Cardiac muscle cell (in vitro differentiated cells and primary cell): Measurements from ENCODE around the gene CTPS2. TPM values are rescaled to one million over a fixed set of nuclear protein-coding genes. Genes with fewer than 3 reads are reported as not detected.

ENCODE experiments used
- DNase-seq, 2 donors: peaks; one replicate each; pipeline versions ENCODE4 v3.0.0 to v3.0.0-alpha.2; 2010 to 2017; ENCODE audit warnings: low read depth in 1 of 2, low spot score in 1 of 2
- H3K27ac ChIP-seq: fragments of 200-600 bp; sonication (generic); 2 replicates; pipeline ENCODE4 v1.5.1; 2016
- H3K27me3 ChIP-seq: fragments of 200-600 bp; sonication (generic); 2 replicates; pipeline ENCODE4 v1.6.0; 2016; ENCODE audit warnings: control low read depth
- H3K36me3 ChIP-seq: fragments of 200-600 bp; sonication (generic); 2 replicates; pipeline ENCODE4 v1.5.1; 2016; ENCODE audit warnings: control low read depth
- H3K4me1 ChIP-seq: fragments of 200-600 bp; sonication (generic); 2 replicates; pipeline ENCODE4 v1.8.1; 2017; ENCODE audit warnings: low read depth, mild to moderate bottlenecking, mixed run types
- H3K4me3 ChIP-seq: fragments of 200-600 bp; sonication (generic); 2 replicates; pipeline ENCODE4 v1.5.1; 2016; ENCODE audit warnings: mild to moderate bottlenecking
- H3K9me3 ChIP-seq: fragments of 200-600 bp; sonication (generic); 2 replicates; pipeline ENCODE4 v1.5.1; 2017; ENCODE audit warnings: low read depth, mild to moderate bottlenecking, control low read depth
- CTCF ChIP-seq: IDR thresholded peaks from 2 replicates; pipeline ENCODE4 v1.5.1; 2012; ENCODE audit warnings: low read depth, mild to moderate bottlenecking, low read length
- polyA plus RNA-seq: library from polyadenylated mRNA; unstranded; fragments of >200 nt; fragmentation: Nextera tagmentation; extraction: Ambion mirVana; gene quantifications from 2 replicates; pipeline ENCODE4 v1.2.1, GENCODE V29; 2016
- total RNA-seq: library from RNA; depleted of rRNA; stranded (reverse); fragments of >200 nt; gene quantifications from 2 replicates; pipeline ENCODE4 v1.2.3, GENCODE V29; 2016

Gene CTPS2
- total and polyA plus RNA-seq, 2 experiments from 2014 or later = 37.4 to 51.0 TPM

DNA sequence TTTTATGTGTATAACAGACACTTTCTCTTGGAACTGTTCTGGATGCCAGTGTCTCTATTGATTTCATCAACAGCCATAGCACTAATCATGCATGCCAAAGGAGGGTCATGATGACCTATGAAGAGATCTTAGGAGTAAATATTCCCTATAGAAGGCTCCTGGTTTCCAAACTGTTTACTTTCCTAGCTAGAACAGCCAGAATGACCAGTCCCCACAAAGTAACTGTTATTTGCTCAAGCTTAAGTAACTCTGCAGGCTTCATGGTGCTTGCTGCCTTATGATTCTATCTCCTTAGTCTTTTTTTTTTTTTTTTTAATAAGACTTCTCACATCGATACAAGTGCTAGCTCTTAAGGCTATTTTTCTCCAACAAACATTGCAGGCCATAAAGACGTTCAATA is 50.1 kb downstream of the CTPS2 start:
- Histone ChIP-seq H3K27ac (no peak overlapping the region), H3K4me1 (no peaks in the 10 kb centered on the region), H3K27me3 (no peaks in the 10 kb centered on the region), H3K4me3 (no peak overlapping the region), H3K36me3 (peaks cover 11% of the 10 kb centered on the region), H3K9me3 (no peaks in the 10 kb centered on the region)
- no peak for DNase-seq
- no peak for TF ChIP-seq CTCF

GRCh38 chrX:16661495-16661894 is 51.0 kb downstream of the CTPS2 start:
- Histone ChIP-seq H3K4me1 (no peaks in the 10 kb centered on the region), H3K27me3 (no peaks in the 10 kb centered on the region), H3K27ac (no peak overlapping the region), H3K36me3 (peaks cover 11% of the 10 kb centered on the region), H3K4me3 (no peak overlapping the region), H3K9me3 (no peaks in the 10 kb centered on the region)
- TF ChIP-seq CTCF = no peak
- no peak for DNase-seq

GRCh38 chrX:16659321-16659720 is 53.1 kb downstream of the CTPS2 start:
- H3K9me3 ChIP-seq = no peaks in the 10 kb centered on the region
- TF ChIP-seq CTCF = no peak
- no peak overlapping the region for H3K4me3 ChIP-seq
- no peaks in the 10 kb centered on the region for H3K36me3 ChIP-seq
- H3K27me3 ChIP-seq = no peaks in the 10 kb centered on the region
- no peak for DNase-seq
- H3K4me1 ChIP-seq = peaks cover 4% of the 10 kb centered on the region
- no peak overlapping the region for H3K27ac ChIP-seq

DNA sequence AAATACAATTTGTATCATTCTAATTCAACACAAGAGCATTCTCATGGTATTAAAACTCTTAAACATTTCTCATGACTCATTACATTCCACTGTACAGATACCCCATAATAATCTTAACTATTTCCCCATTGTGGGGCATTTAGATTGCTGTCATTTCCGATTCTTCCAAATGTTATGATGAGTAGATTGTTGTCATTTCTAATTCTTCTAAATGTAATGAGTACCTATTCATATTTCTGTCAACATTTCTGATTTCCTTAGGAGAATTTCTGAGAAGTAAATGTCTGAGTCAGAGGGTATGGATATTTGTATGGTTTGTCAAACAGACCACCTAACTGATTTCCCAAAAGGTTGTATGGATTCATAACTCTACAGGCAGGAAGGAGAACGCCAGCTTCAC is 54.2 kb downstream of the CTPS2 start:
- DNase-seq = peak in 1 of 2 donors; percentile 37
- Histone ChIP-seq H3K27ac (no peak overlapping the region), H3K4me3 (no peak overlapping the region), H3K9me3 (no peaks in the 10 kb centered on the region), H3K27me3 (no peaks in the 10 kb centered on the region), H3K4me1 (peaks cover 4% of the 10 kb centered on the region), H3K36me3 (no peaks in the 10 kb centered on the region)
- no peak for TF ChIP-seq CTCF

DNA sequence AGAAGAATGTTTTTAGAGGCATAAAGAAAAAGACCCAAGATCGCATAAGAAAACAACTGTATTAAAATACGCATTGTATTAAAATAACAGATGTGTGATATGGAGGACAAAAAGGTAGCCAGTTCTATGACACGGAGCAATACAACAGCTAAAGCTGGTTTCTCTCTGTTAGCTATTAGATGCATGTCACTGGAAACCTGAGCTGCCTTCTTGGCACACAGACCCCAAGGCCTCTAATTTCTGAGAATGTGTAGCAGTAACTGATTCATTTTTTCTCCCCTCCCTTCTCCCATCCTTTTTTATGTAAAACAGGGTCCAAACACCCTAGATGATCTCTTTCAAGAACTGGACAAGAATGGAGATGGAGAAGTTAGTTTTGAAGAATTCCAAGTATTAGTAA is 58.4 kb downstream of the CTPS2 start:
- Histone ChIP-seq H3K27ac (no peak overlapping the region), H3K9me3 (no peaks in the 10 kb centered on the region), H3K27me3 (no peaks in the 10 kb centered on the region), H3K4me3 (no peak overlapping the region), H3K4me1 (peaks cover 4% of the 10 kb centered on the region), H3K36me3 (peaks cover 4% of the 10 kb centered on the region)
- no peak for DNase-seq
- no peak for TF ChIP-seq CTCF

DNA sequence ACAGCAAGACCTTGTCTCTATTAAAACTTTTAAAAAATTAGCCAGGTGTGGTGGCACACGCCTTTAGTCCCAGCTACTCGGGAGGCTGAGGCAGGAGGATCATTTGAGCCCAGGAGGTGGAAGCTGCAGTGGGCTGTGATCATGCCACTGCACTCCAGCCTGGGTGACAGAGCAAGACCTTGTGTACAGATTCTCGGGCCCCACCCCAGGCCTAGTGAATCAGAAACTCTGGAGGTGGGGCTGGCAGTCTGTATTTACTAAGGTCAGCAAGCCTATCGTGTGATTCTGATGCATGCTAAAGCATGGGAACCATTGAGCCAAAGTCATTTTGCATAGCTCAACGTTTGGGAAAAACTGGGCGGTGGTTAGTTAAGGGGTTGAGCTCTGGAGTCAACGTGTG is 59.0 kb downstream of the CTPS2 start:
- Histone ChIP-seq H3K9me3 (no peaks in the 10 kb centered on the region), H3K4me3 (no peak overlapping the region), H3K27me3 (no peaks in the 10 kb centered on the region), H3K27ac (no peak overlapping the region), H3K36me3 (peaks cover 4% of the 10 kb centered on the region), H3K4me1 (peaks cover 4% of the 10 kb centered on the region)
- DNase-seq = no peak
- no peak for TF ChIP-seq CTCF
